Large intestine (tissue), 3 donors: ENCODE results near the gene ELFN1. TPM values are rescaled to one million over a fixed set of nuclear protein-coding genes. Genes with fewer than 3 reads are reported as not detected.

ENCODE experiments used
- DNase-seq, 2 donors: peaks; one replicate each; pipeline versions ENCODE4 v3.0.0 to v3.0.0-alpha.2; 2013
- H3K27ac ChIP-seq: one replicate; pipeline ENCODE4 v1.5.1; 2013; ENCODE audit warnings: low read length
- H3K27me3 ChIP-seq: 2 replicates; pipeline ENCODE4 v1.6.1; 2013; ENCODE audit warnings: low read length; ENCODE audit not compliant: control insufficient read depth, insufficient read depth
- H3K36me3 ChIP-seq: 2 replicates; pipeline ENCODE4 v1.6.1; 2013; ENCODE audit warnings: low read length; ENCODE audit not compliant: control insufficient read depth, insufficient read depth
- H3K4me1 ChIP-seq: one replicate; pipeline ENCODE4 v1.6.1; 2013; ENCODE audit warnings: low read length; ENCODE audit not compliant: control insufficient read depth, insufficient read depth
- H3K4me3 ChIP-seq: one replicate; pipeline ENCODE4 v1.5.1; 2013; ENCODE audit warnings: low read length
- H3K9me3 ChIP-seq: one replicate; pipeline ENCODE4 v1.6.1; 2013; ENCODE audit warnings: mild to moderate bottlenecking, low read depth, low read length, moderate library complexity; ENCODE audit not compliant: control insufficient read depth
- WGBS: methylation state at CpG from one replicate; pipeline ENCODE4 v1.1.5; 2013; ENCODE audit warnings: low lambda C conversion rate; ENCODE audit not compliant: insufficient coverage; 5-methylcytosine and 5-hydroxymethylcytosine counted together
- polyA plus RNA-seq: library from polyadenylated mRNA; unstranded; fragments of 120-200 nt; gene quantifications from one replicate; pipeline ENCODE4 v1.2.1, GENCODE V29; 2013

Gene ELFN1
- polyA plus RNA-seq, 1 donor, result 2.3 TPM

- no peak for DNase-seq
- Histone ChIP-seq H3K36me3 (no peaks in the 10 kb centered on the region), H3K9me3 (peaks cover 7% of the 10 kb centered on the region), H3K4me1 (peaks cover 13% of the 10 kb centered on the region), H3K27ac (no peak overlapping the region), H3K27me3 (peaks cover 76% of the 10 kb centered on the region), H3K4me3 (no peak overlapping the region)
- WGBS, result no CpG with 5 or more reads among the region's 68 CpGs
These were observed 769 bp upstream of the ELFN1 start for GRCh38 chr7:1669064-1669951.

DNA sequence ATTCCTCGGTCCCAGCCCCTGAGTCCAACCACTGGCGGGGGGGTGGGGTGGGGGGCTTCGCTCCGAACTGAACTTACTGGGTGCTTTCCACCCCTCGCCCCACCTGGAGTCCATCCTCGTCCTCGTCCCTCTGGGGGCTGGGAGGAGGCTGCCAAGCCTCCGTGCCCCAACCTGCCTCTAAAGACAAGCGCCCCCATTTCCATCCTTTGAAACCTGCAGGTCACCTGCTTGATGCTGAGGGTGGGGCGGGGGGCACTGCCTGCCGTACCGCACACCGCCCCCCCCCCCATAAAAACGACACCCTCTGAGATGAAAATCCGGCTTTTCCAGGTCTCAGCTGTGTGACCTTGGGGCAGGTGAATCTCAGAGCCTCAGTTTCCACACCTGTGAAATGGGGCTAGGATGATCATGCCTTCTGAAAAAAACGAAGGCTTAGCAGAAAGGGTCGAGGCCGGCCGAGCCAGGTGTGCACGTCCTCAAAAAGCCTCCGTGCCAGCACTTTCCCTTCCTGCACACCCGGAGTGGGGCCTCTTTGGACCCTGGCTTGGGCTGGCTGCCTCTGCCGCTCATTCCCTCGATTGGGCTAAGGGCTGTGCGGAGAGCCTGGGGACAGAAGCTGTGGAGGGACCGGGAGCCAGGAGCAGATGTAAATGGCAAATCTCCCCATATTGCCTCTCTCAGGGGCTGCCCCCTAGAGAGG is 967 bp downstream of the ELFN1 start:
- Histone ChIP-seq H3K9me3 (peaks cover 7% of the 10 kb centered on the region), H3K36me3 (no peaks in the 10 kb centered on the region), H3K4me3 (no peak overlapping the region), H3K4me1 (peaks cover 10% of the 10 kb centered on the region), H3K27me3 (peaks cover 77% of the 10 kb centered on the region), H3K27ac (no peak overlapping the region)
- no CpG with 5 or more reads among the region's 26 CpGs for WGBS
- DNase-seq, result no peak

GRCh38 chr7:1671594-1672451 is 1.7 kb downstream of the ELFN1 start:
- WGBS, result no CpG with 5 or more reads among the region's 13 CpGs
- peaks cover 72% of the 10 kb centered on the region for H3K27me3 ChIP-seq

DNA sequence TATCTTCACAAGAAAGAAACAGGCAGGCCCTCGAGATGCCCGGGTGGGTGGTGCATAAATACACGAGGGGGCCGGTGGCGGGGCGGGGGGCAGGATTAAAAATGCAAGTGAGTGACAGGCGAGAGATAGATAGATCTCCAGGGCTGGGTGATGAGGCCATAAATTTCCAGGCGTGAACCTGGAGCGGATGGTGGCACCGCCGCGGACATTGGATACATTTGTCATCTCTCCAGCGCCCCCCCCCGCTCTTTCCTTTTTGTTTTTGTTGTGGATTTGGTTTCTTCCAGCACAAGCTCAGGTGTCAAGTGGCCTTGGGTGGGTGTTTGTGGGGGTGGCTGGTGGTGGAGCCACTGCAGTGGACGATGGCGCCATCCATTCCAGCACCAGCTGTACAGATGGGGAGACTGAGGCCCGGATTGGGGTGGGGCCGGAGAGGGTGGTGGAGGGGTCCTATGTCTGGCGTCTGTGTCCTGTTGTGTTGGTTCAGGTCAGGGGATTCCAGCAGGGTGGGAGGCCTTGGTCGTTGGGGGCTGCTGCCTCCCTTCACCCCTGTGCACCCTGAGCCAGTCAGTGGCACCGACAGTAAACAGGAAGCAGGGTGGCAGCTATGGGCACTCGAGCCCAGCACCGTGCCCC is 2.9 kb downstream of the ELFN1 start:
- DNase-seq, result no peak
- Histone ChIP-seq H3K4me3 (no peak overlapping the region), H3K27ac (no peak overlapping the region), H3K36me3 (no peaks in the 10 kb centered on the region), H3K9me3 (peaks cover 3% of the 10 kb centered on the region), H3K4me1 (peaks cover 2% of the 10 kb centered on the region), H3K27me3 (peaks cover 62% of the 10 kb centered on the region)
- 90% methylated on average over 5 of the region's 23 CpGs for WGBS

More at GRCh38 chr7:1671594-1672451, 1.7 kb downstream of the ELFN1 start:
- no peak overlapping the region for H3K27ac ChIP-seq
- H3K4me1 ChIP-seq, result peaks cover 10% of the 10 kb centered on the region
- no peak for DNase-seq
- H3K9me3 ChIP-seq, result peaks cover 3% of the 10 kb centered on the region
- no peak overlapping the region for H3K4me3 ChIP-seq
- H3K36me3 ChIP-seq, result no peaks in the 10 kb centered on the region

- DNase-seq, result no peak
- peaks cover 55% of the 10 kb centered on the region for H3K27me3 ChIP-seq
- H3K4me1 ChIP-seq, result peaks cover 2% of the 10 kb centered on the region
- H3K27ac ChIP-seq, result no peak overlapping the region
- no CpG with 5 or more reads among the region's 14 CpGs for WGBS
- peaks cover 3% of the 10 kb centered on the region for H3K9me3 ChIP-seq
- H3K36me3 ChIP-seq, result no peaks in the 10 kb centered on the region
- no peak overlapping the region for H3K4me3 ChIP-seq
These were observed 3.6 kb downstream of the ELFN1 start for GRCh38 chr7:1673581-1674118.

DNA sequence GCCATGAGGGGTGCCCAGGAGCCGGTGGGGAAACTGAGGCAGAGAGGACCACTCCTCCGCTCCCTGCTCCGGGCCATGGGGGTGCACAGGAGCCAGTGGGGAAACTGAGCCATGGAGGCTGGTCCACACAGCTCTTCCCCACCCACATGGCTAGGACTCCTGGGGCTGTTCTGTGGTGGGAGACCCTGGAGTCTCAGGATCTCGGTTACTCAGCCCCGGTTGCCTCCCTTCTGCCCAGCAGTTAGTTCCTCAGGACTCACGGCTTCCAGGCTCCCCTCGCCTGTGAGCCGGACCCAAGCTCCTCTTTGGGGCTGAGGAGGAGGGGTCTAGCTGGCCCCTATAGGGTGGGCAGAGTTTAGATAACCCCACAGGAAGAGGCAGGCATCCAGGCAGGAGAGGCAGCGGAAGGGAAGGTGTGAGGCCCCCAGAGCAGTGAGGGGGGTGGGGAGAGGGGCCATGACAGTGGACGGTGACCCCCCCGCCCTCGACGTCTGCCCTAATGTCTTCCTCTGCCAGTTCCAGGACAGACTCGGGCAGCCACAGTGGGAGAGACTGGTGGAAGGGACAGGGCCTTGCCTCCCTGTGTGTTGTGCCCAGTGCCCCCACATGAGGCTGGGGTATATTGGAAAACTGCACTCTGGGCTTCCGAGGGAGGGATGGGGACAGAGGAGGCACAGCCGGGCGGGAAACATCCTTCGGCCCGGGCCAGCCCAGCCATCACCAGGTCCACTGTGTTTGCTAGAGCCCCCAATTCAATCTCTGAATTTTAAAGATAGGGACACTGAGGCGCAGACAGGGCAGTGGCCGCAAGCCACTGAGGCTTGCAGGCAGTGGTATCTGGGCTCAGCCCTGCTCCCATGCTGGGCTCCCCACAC is 4.3 kb downstream of the ELFN1 start:
- WGBS, result no CpG with 5 or more reads among the region's 21 CpGs
- DNase-seq, result no peak
- peaks cover 49% of the 10 kb centered on the region for H3K27me3 ChIP-seq
- H3K36me3 ChIP-seq, result no peaks in the 10 kb centered on the region
- no peak overlapping the region for H3K4me3 ChIP-seq
- no peak overlapping the region for H3K27ac ChIP-seq
- peaks cover 3% of the 10 kb centered on the region for H3K9me3 ChIP-seq
- peaks cover 2% of the 10 kb centered on the region for H3K4me1 ChIP-seq

- no CpG with 5 or more reads among the region's 29 CpGs for WGBS
- Histone ChIP-seq H3K27ac (no peak overlapping the region), H3K4me1 (no peaks in the 10 kb centered on the region), H3K4me3 (no peak overlapping the region), H3K36me3 (no peaks in the 10 kb centered on the region), H3K27me3 (peaks cover 44% of the 10 kb centered on the region), H3K9me3 (peaks cover 3% of the 10 kb centered on the region)
- DNase-seq, result no peak
These were observed 5.1 kb downstream of the ELFN1 start for GRCh38 chr7:1675036-1675671.

GRCh38 chr7:1675673-1676549 is 5.8 kb downstream of the ELFN1 start:
- DNase-seq, result no peak
- peaks cover 39% of the 10 kb centered on the region for H3K27me3 ChIP-seq
- no peaks in the 10 kb centered on the region for H3K4me1 ChIP-seq
- H3K4me3 ChIP-seq, result no peak overlapping the region
- no peaks in the 10 kb centered on the region for H3K9me3 ChIP-seq
- no peaks in the 10 kb centered on the region for H3K36me3 ChIP-seq
- no peak overlapping the region for H3K27ac ChIP-seq
- no CpG with 5 or more reads among the region's 30 CpGs for WGBS
